Nephron progenitor cell (in vitro differentiated cells): ENCODE results near the gene CIT.

ENCODE experiments used
- DNase-seq: peaks from one replicate; pipeline ENCODE4 v3.0.0; 2021
- H3K27ac Mint-ChIP-seq: 2 replicates; pipeline ENCODE4 v1.8.0; 2021; ENCODE audit warnings: mild to moderate bottlenecking, moderate library complexity, mixed read lengths
- H3K27me3 Mint-ChIP-seq: 2 replicates; pipeline ENCODE4 v1.8.0; 2021; ENCODE audit warnings: mild to moderate bottlenecking, low read depth, mixed read lengths; ENCODE audit not compliant: poor library complexity
- H3K36me3 Mint-ChIP-seq: 2 replicates; pipeline ENCODE4 v1.8.0; 2021; ENCODE audit warnings: low read depth, mixed read lengths
- H3K4me1 Mint-ChIP-seq: 2 replicates; pipeline ENCODE4 v1.8.0; 2021; ENCODE audit warnings: mixed read lengths
- H3K4me3 Mint-ChIP-seq: 2 replicates; pipeline ENCODE4 v1.8.0; 2021; ENCODE audit warnings: mild to moderate bottlenecking, moderate library complexity, mixed read lengths
- H3K9me3 Mint-ChIP-seq: 2 replicates; pipeline ENCODE4 v1.8.0; 2021; ENCODE audit warnings: mild to moderate bottlenecking, moderate library complexity, mixed read lengths
- TF ChIP-seq, protein P1 (sequence below): fragments of 200-600 bp; sonication (generic); IDR thresholded peaks from 2 replicates; pipeline ENCODE4 v1.5.0; 2021; ENCODE audit warnings: antibody characterized with exemption

Gene CIT

DNA sequence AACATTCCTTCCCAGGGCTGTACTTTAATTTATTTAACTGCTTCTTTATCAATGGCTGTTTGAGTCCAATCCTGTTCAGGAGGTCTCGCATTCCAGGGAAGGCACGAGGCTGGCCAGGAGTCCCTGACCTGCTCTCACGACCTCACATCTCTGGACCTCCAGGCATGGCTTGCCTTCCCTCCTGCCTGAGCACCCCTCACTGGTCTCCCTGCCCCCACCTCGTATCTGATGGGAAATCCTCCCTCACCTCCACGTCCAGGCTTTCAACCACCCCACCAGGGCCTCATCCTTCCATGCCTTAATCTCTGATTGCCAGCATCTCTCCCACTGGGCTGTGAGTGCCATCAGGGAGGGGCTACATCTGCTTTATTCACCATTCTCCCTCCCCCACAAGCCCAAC, 180.2 kb downstream of the CIT start:
- H3K9me3 Mint-ChIP-seq: no peaks in the 10 kb centered on the region
- peak overlapping the region; percentile 72 for H3K27ac Mint-ChIP-seq
- peaks cover 75% of the 10 kb centered on the region for H3K36me3 Mint-ChIP-seq
- TF ChIP-seq, protein P1, sequence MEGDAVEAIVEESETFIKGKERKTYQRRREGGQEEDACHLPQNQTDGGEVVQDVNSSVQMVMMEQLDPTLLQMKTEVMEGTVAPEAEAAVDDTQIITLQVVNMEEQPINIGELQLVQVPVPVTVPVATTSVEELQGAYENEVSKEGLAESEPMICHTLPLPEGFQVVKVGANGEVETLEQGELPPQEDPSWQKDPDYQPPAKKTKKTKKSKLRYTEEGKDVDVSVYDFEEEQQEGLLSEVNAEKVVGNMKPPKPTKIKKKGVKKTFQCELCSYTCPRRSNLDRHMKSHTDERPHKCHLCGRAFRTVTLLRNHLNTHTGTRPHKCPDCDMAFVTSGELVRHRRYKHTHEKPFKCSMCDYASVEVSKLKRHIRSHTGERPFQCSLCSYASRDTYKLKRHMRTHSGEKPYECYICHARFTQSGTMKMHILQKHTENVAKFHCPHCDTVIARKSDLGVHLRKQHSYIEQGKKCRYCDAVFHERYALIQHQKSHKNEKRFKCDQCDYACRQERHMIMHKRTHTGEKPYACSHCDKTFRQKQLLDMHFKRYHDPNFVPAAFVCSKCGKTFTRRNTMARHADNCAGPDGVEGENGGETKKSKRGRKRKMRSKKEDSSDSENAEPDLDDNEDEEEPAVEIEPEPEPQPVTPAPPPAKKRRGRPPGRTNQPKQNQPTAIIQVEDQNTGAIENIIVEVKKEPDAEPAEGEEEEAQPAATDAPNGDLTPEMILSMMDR: no peak
- no peak overlapping the region for H3K4me3 Mint-ChIP-seq
- peaks cover 16% of the 10 kb centered on the region for H3K4me1 Mint-ChIP-seq
- no peaks in the 10 kb centered on the region for H3K27me3 Mint-ChIP-seq
- no peak for DNase-seq

DNA sequence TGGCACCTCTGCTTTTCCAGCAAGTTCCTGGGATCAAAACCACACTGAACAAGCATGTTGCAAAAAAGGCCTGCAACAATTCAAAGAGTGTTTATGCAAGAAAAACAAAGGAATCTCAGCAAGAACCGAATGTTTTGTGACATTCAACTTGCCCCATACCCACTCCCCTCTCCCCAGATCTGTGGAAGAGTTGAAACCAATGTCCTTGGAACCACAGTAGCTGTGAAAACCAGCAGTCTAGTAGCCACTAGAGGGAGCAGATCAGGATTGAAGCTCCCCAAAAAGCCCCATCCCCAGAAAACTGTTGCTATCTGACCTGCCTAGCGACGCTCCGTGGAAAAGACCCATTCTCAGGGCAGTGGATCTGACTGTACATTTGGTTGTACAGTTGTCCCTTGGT, 182.1 kb downstream of the CIT start:
- TF ChIP-seq, protein P1: peak; percentile 33
- Mint-ChIP-seq H3K36me3 (peaks cover 68% of the 10 kb centered on the region), H3K27me3 (no peaks in the 10 kb centered on the region), H3K4me3 (no peak overlapping the region), H3K27ac (peak overlapping the region; percentile 68), H3K9me3 (no peaks in the 10 kb centered on the region), H3K4me1 (peaks cover 16% of the 10 kb centered on the region)
- no peak for DNase-seq

DNA sequence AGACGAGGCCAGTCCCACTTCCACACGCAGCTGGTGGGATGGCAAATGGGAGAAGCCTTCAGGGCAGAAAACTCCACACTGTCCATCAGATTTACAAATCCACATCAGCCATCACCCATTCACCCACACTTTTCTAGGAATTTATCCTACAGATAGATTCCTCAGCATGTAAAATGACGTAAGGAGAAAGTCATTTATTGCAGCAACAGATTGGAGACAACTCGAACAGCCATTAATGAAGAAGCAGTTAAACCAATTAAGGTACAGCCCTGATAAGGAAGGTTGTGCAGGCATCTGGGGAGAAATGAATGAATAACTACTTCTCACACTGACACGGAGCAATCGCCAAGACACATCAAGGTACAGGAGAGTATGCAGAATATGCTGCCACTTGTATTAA, 183.0 kb downstream of the CIT start:
- Mint-ChIP-seq H3K4me3 (no peak overlapping the region), H3K9me3 (no peaks in the 10 kb centered on the region), H3K36me3 (peaks cover 69% of the 10 kb centered on the region), H3K27me3 (no peaks in the 10 kb centered on the region), H3K4me1 (peaks cover 16% of the 10 kb centered on the region), H3K27ac (no peak overlapping the region)
- TF ChIP-seq, protein P1: no peak
- DNase-seq: no peak

DNA sequence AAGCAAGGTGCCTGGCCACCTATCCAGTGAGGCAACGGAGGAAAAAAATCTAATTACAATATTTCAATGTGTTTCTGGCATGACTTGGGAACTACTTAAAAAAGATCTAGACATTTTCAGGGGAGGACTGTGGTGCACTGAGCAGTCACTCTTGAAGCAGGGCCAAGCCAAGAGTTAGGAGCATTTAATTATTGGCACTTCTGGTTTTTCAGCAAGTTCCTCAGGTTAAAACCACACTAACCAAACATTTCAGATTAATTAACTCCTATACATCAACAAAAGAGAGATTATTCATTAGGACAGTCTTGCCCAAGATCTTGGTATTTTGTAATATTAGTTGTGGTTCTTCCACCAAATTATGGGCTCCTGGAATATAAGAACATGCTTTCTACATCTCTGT, 183.6 kb downstream of the CIT start:
- no peaks in the 10 kb centered on the region for H3K9me3 Mint-ChIP-seq
- no peak overlapping the region for H3K4me3 Mint-ChIP-seq
- H3K27ac Mint-ChIP-seq: no peak overlapping the region
- TF ChIP-seq, protein P1: no peak
- DNase-seq: no peak
- peaks cover 71% of the 10 kb centered on the region for H3K36me3 Mint-ChIP-seq
- H3K4me1 Mint-ChIP-seq: peaks cover 19% of the 10 kb centered on the region
- no peaks in the 10 kb centered on the region for H3K27me3 Mint-ChIP-seq

DNA sequence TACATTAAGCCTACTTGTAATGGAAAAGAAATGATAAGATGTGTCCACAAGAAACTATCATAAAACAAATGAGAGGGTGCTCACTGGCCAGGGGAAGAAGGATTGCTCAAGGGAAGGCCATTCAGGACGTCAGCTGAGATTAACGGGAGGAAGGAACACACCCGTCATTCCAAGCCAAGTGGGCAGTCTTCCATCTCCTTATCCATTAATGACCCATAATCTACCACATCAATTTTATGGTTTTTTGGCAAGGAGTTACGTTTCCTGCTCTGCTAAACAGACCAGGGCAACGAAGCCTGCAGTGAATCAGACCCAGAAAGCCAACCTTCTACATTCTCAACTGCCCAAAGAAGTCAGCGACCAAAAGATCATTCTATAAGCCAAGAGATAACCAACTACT, 184.1 kb downstream of the CIT start:
- H3K27ac Mint-ChIP-seq: no peak overlapping the region
- H3K4me3 Mint-ChIP-seq: no peak overlapping the region
- H3K9me3 Mint-ChIP-seq: no peaks in the 10 kb centered on the region
- no peak for DNase-seq
- TF ChIP-seq, protein P1: no peak
- no peaks in the 10 kb centered on the region for H3K27me3 Mint-ChIP-seq
- peaks cover 25% of the 10 kb centered on the region for H3K4me1 Mint-ChIP-seq
- peaks cover 73% of the 10 kb centered on the region for H3K36me3 Mint-ChIP-seq

- Mint-ChIP-seq H3K27ac (no peak overlapping the region), H3K36me3 (peaks cover 73% of the 10 kb centered on the region), H3K27me3 (no peaks in the 10 kb centered on the region), H3K4me3 (no peak overlapping the region), H3K9me3 (no peaks in the 10 kb centered on the region), H3K4me1 (peaks cover 30% of the 10 kb centered on the region)
- no peak for DNase-seq
- TF ChIP-seq, protein P1: no peak
These were observed 184.7 kb downstream of the CIT start for GRCh38 chr12:119692410-119692809.
